OCI-LY1 (cell line): ENCODE measurements around the gene CHD5.

Source experiments
- H2AFZ ChIP-seq: fragments of 200-600 bp; sonication (generic), shearing (Covaris generic); 2 replicates; pipeline ENCODE4 v1.6.0; 2014; ENCODE audit warnings: antibody characterized with exemption, mild to moderate bottlenecking, low read length
- H3F3A ChIP-seq: fragments of 200-600 bp; sonication (generic), shearing (Covaris generic); 2 replicates; pipeline ENCODE4 v1.6.0; 2014; ENCODE audit warnings: mild to moderate bottlenecking, antibody characterized with exemption, low read length, moderate library complexity; ENCODE audit not compliant: insufficient read depth
- H3K27ac ChIP-seq: fragments of 200-600 bp; sonication (generic); 2 replicates; pipeline ENCODE4 v1.5.1; 2014; ENCODE audit warnings: low read length, mixed run types, mild to moderate bottlenecking, low read depth; ENCODE audit not compliant: poor library complexity, severe bottlenecking
- H3K27me3 ChIP-seq: fragments of 200-600 bp; sonication (generic); 2 replicates; pipeline ENCODE4 v1.6.0; 2014; ENCODE audit warnings: antibody characterized with exemption, mild to moderate bottlenecking, low read length, moderate library complexity; ENCODE audit not compliant: insufficient read depth
- H3K36me3 ChIP-seq: fragments of 200-600 bp; sonication (generic); 2 replicates; pipeline ENCODE4 v1.6.1; 2014; ENCODE audit warnings: mild to moderate bottlenecking, antibody characterized with exemption, low read length, moderate library complexity, mixed read lengths; ENCODE audit not compliant: insufficient read depth
- H3K4me1 ChIP-seq: fragments of 200-600 bp; sonication (generic); 2 replicates; pipeline ENCODE4 v1.5.1; 2014; ENCODE audit warnings: mild to moderate bottlenecking, low read length, moderate library complexity; ENCODE audit not compliant: insufficient read depth, severe bottlenecking
- H3K4me2 ChIP-seq: fragments of 200-600 bp; sonication (generic), shearing (Covaris generic); 2 replicates; pipeline ENCODE4 v1.6.1; 2014; ENCODE audit warnings: low read length
- H3K4me3 ChIP-seq: fragments of 200-600 bp; sonication (generic); 2 replicates; pipeline ENCODE4 v1.5.1; 2014; ENCODE audit warnings: low read length, low read depth, mild to moderate bottlenecking, mixed read lengths; ENCODE audit not compliant: poor library complexity, severe bottlenecking
- H3K79me2 ChIP-seq: fragments of 200-600 bp; shearing (Covaris generic); 2 replicates; pipeline ENCODE4 v1.6.1; 2016; ENCODE audit warnings: mixed run types, low read length, mixed read lengths; ENCODE audit not compliant: insufficient read depth
- H3K9ac ChIP-seq: fragments of 200-600 bp; sonication (generic), shearing (Covaris generic); 2 replicates; pipeline ENCODE4 v1.6.1; 2014; ENCODE audit warnings: mild to moderate bottlenecking, low read length, mixed read lengths
- H3K9me2 ChIP-seq: fragments of 200-600 bp; sonication (generic), shearing (Covaris generic); 2 replicates; pipeline ENCODE4 v1.6.1; 2014; ENCODE audit warnings: low read depth, mild to moderate bottlenecking, low read length, mixed read lengths
- H3K9me3 ChIP-seq: fragments of 200-600 bp; shearing (Covaris generic); 2 replicates; pipeline ENCODE4 v1.6.1; 2014; ENCODE audit warnings: low read length, mixed read lengths
- H4K20me1 ChIP-seq: fragments of 200-600 bp; sonication (generic), shearing (Covaris generic); 2 replicates; pipeline ENCODE4 v1.6.0; 2016; ENCODE audit warnings: mild to moderate bottlenecking, low read length; ENCODE audit not compliant: insufficient read depth
- EZH2 ChIP-seq: fragments of 200-600 bp; sonication (generic), shearing (Covaris generic); IDR thresholded peaks from 2 replicates; pipeline ENCODE4 v1.8.0; 2017; ENCODE audit warnings: borderline replicate concordance, mixed run types, mild to moderate bottlenecking, antibody characterized with exemption, low read length, moderate library complexity, mixed read lengths
- TF ChIP-seq, protein P1 (sequence below): fragments of 200-600 bp; sonication (generic), shearing (Covaris generic); IDR thresholded peaks from 2 replicates; pipeline ENCODE4 v1.5.1; 2017; ENCODE audit warnings: mild to moderate bottlenecking, antibody characterized with exemption, low read length, moderate library complexity, mixed read lengths

Gene CHD5

DNA sequence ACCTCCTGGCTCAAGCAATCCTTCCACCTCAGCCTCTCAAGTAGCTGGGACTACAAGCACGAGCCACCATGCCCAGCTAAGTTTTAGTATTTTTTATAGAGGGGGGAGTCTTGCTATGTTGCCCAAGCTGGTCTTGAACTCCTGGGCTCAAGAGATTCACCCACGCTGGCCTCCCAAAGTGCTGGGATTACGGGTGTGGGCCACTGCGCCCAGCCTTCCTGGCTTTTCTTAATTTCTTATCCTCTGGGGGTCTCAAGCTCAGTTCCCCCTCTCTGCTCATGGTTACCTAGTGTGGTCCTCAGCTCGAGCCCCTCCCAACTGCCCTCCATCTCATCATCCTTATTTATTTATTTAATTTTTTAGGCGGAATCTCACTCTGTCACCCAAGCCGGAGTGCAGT lies 22.1 kb upstream of the CHD5 start:
- Histone ChIP-seq H4K20me1 (no peaks in the 10 kb centered on the region), H3F3A (no peaks in the 10 kb centered on the region), H3K27me3 (no peaks in the 10 kb centered on the region), H3K9me2 (no peaks in the 10 kb centered on the region), H3K9ac (no peak overlapping the region), H3K9me3 (no peaks in the 10 kb centered on the region), H3K79me2 (peaks cover 27% of the 10 kb centered on the region), H2AFZ (no peak overlapping the region), H3K4me3 (no peak overlapping the region), H3K4me2 (no peak overlapping the region), H3K36me3 (peaks cover 10% of the 10 kb centered on the region), H3K4me1 (peaks cover 32% of the 10 kb centered on the region), H3K27ac (no peak overlapping the region)
- TF ChIP-seq, protein P1, sequence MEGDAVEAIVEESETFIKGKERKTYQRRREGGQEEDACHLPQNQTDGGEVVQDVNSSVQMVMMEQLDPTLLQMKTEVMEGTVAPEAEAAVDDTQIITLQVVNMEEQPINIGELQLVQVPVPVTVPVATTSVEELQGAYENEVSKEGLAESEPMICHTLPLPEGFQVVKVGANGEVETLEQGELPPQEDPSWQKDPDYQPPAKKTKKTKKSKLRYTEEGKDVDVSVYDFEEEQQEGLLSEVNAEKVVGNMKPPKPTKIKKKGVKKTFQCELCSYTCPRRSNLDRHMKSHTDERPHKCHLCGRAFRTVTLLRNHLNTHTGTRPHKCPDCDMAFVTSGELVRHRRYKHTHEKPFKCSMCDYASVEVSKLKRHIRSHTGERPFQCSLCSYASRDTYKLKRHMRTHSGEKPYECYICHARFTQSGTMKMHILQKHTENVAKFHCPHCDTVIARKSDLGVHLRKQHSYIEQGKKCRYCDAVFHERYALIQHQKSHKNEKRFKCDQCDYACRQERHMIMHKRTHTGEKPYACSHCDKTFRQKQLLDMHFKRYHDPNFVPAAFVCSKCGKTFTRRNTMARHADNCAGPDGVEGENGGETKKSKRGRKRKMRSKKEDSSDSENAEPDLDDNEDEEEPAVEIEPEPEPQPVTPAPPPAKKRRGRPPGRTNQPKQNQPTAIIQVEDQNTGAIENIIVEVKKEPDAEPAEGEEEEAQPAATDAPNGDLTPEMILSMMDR, result no peak
- no peak for TF ChIP-seq EZH2

- Histone ChIP-seq H3K27ac (peak overlapping the region; percentile 41), H3K4me2 (peak overlapping the region; percentile 91), H3K4me3 (peak overlapping the region; percentile 92), H3K9me3 (no peaks in the 10 kb centered on the region), H4K20me1 (peaks cover 2% of the 10 kb centered on the region; the same call in 1 of the 2 replicates), H3F3A (no peaks in the 10 kb centered on the region), H3K9me2 (no peaks in the 10 kb centered on the region), H2AFZ (0 out of 2 replicates have a peak overlapping the region, but pooled peaks have one; percentile 9), H3K4me1 (peaks cover 27% of the 10 kb centered on the region), H3K36me3 (peaks cover 29% of the 10 kb centered on the region), H3K27me3 (no peaks in the 10 kb centered on the region), H3K79me2 (peaks cover 40% of the 10 kb centered on the region), H3K9ac (peak overlapping the region; percentile 96)
- no peak for TF ChIP-seq EZH2
- TF ChIP-seq, protein P1, result no peak
Measured at GRCh38 chr1:6200188-6200809, 20.2 kb upstream of the CHD5 start.

- Histone ChIP-seq H3K4me3 (peak within 1 kb of the TSS; percentile 92), H4K20me1 (peaks cover 2% of the 10 kb centered on the region; the same call in 1 of the 2 replicates), H3K27me3 (no peaks in the 10 kb centered on the region), H3K9ac (peak within 1 kb of the TSS; percentile 96), H2AFZ (0 out of 2 replicates have a peak within 1 kb of the TSS, but pooled peaks have one; percentile 9), H3K4me1 (peaks cover 27% of the 10 kb centered on the region), H3K36me3 (peaks cover 36% of the 10 kb centered on the region), H3K27ac (peak within 1 kb of the TSS; percentile 41), H3K4me2 (peak within 1 kb of the TSS; percentile 91), H3K9me3 (no peaks in the 10 kb centered on the region), H3F3A (no peaks in the 10 kb centered on the region), H3K9me2 (no peaks in the 10 kb centered on the region), H3K79me2 (peaks cover 40% of the 10 kb centered on the region)
- no peak for TF ChIP-seq EZH2
- TF ChIP-seq, protein P1, result no peak
Measured at GRCh38 chr1:6199298-6200187, 19.4 kb upstream of the CHD5 start, which contains the start of gene RPL22. TSS of gene RPL22 (minus strand) at chr1:6199595. CDS start at chr1:6199573, 22 bp downstream.
